HG03558 (cell line): ENCODE results near the gene RIMBP2.

Source experiments
- ATAC-seq: cut with Tn5 transposase; IDR thresholded peaks from one replicate; pipeline ENCODE4 v1.9.1; 2021; ENCODE audit warnings: moderate number of reproducible peaks; ENCODE audit not compliant: unreplicated experiment; ENCODE audit errors: extremely low read depth

Gene RIMBP2

GRCh38 chr12:130367003-130367402 lies 349.1 kb downstream of the RIMBP2 start:
- ATAC-seq, result no peak

- no peak for ATAC-seq
Measured at GRCh38 chr12:130366159-130366558, 349.9 kb downstream of the RIMBP2 start.

- no peak for ATAC-seq
Measured at GRCh38 chr12:130364578-130364977, 351.5 kb downstream of the RIMBP2 start.

GRCh38 chr12:130362060-130362459 lies 354.0 kb downstream of the RIMBP2 start:
- no peak for ATAC-seq

GRCh38 chr12:130357729-130358330 lies 358.3 kb downstream of the RIMBP2 start:
- ATAC-seq, result no peak

- no peak for ATAC-seq
Measured at GRCh38 chr12:130357241-130357640, 358.9 kb downstream of the RIMBP2 start.

- ATAC-seq, result no peak
Measured at GRCh38 chr12:130356222-130356621, 359.9 kb downstream of the RIMBP2 start.

- ATAC-seq, result no peak
Measured at GRCh38 chr12:130354407-130354806, 361.7 kb downstream of the RIMBP2 start.

GRCh38 chr12:130353081-130353480 lies 363.0 kb downstream of the RIMBP2 start:
- ATAC-seq, result no peak

GRCh38 chr12:130351326-130351725 lies 364.8 kb downstream of the RIMBP2 start:
- no peak for ATAC-seq

- no peak for ATAC-seq
Measured at GRCh38 chr12:130350715-130351114, 365.4 kb downstream of the RIMBP2 start.

GRCh38 chr12:130347588-130347987 lies 368.5 kb downstream of the RIMBP2 start:
- no peak for ATAC-seq
